HepG2 (cell line): Measurements from ENCODE around the gene MYO7B. TPM values are rescaled to one million over a fixed set of nuclear protein-coding genes. Genes with fewer than 3 reads are reported as not detected.
A peak's percentile ranks its signal among the peaks of the same experiment; 100 is the strongest.

Source experiments
- ATAC-seq: fragments of 200-7000 bp; cut with Tn5 transposase; 3 replicates; pipeline ENCODE4 v1.9.1; 2020; ENCODE audit warnings: mild to moderate bottlenecking, moderate library complexity
- BruUV-seq: library from RNA; stranded (reverse); fragments of 400-500 nt; replicated peaks from 2 replicates; lab custom pipeline; 2021; lab: Mats Ljungman, UMichigan
- CTCF ChIA-PET: fragments of 300-600 bp; formaldehyde crosslinking; extraction: SDS; loops from one replicate; lab custom pipeline; 2021; ENCODE audit warnings: low total read pairs, inconsistent platforms, low intra/inter-chr PET ratio; lab: Yijun Ruan, JAX
- POLR2A ChIA-PET: fragments of 350-600 bp; sonication (Branson Sonifier 250); formaldehyde crosslinking; loops from one replicate; lab custom pipeline; 2020; ENCODE audit warnings: antibody characterized with exemption, inconsistent platforms; lab: Yijun Ruan, JAX
- DNase-seq: peaks from one replicate; pipeline ENCODE4 v3.0.0-alpha.2; 2015; ENCODE audit warnings: low spot score
- FAIRE-seq: peaks from 3 replicates; lab custom pipeline; 2011; peaks lifted over from hg19 to GRCh38; lab: Jason Lieb, UNC
- H2AFZ ChIP-seq: one replicate; pipeline ENCODE4 v1.6.1; 2011; ENCODE audit warnings: low read length, inconsistent platforms
- H3K27ac ChIP-seq: fragments of 300-600 bp; 3 replicates; pipeline ENCODE4 v1.8.0; 2011; ENCODE audit warnings: mixed run types, mild to moderate bottlenecking, mixed read lengths, low read length, inconsistent platforms; ENCODE audit not compliant: insufficient read depth; ENCODE audit errors: extremely low read length
- H3K27me3 ChIP-seq, 2 experiments: fragments of 200-600 bp in 1 of 2; 2 replicates in 1 of 2; 3 replicates in 1 of 2; pipeline versions ENCODE4 v1.6.0 to v1.8.0; 2011; ENCODE audit warnings: low read length in 2 of 2, mild to moderate bottlenecking in 2 of 2, moderate library complexity in 2 of 2, inconsistent platforms in 1 of 2; ENCODE audit not compliant: insufficient read depth in 2 of 2, control insufficient read depth in 1 of 2
- H3K36me3 ChIP-seq, 2 experiments: fragments of 200-600 bp in 1 of 2; replicated peaks in 1 of 2; 2 replicates in 1 of 2; 3 replicates in 1 of 2; pipeline versions ENCODE4 v1.5.1 to v1.8.0; 2011; ENCODE audit warnings: low read length in 2 of 2, inconsistent platforms in 1 of 2; ENCODE audit not compliant: insufficient read depth in 2 of 2, control insufficient read depth in 1 of 2
- H3K4me1 ChIP-seq: 2 replicates; pipeline ENCODE4 v1.5.1; 2012; ENCODE audit warnings: low read length, inconsistent platforms; ENCODE audit not compliant: insufficient read depth
- H3K4me2 ChIP-seq: 2 replicates; pipeline ENCODE4 v1.6.0; 2011; ENCODE audit warnings: low read depth, low read length, inconsistent platforms
- H3K4me3 ChIP-seq, 3 experiments: fragments of 200-600 bp in 1 of 3; sonication (generic), shearing (Covaris generic) in 1 of 3; replicated peaks in 1 of 3; 2 replicates each; pipeline ENCODE4 v1.5.1; 2011 to 2016; ENCODE audit warnings: low read length in 3 of 3, inconsistent platforms in 2 of 3, low read depth in 2 of 3, mild to moderate bottlenecking in 2 of 3, control low read depth in 1 of 3, mixed read lengths in 1 of 3; ENCODE audit not compliant: insufficient read depth in 1 of 3
- H3K79me2 ChIP-seq: one replicate; pipeline ENCODE4 v1.6.1; 2011; ENCODE audit warnings: low read length, inconsistent platforms; ENCODE audit not compliant: insufficient read depth
- H3K9ac ChIP-seq: 2 replicates; pipeline ENCODE4 v1.6.0; 2011; ENCODE audit warnings: mild to moderate bottlenecking, low read depth, low read length, inconsistent platforms; ENCODE audit not compliant: insufficient read depth
- H3K9me3 ChIP-seq: 2 replicates; pipeline ENCODE4 v1.5.1; 2012; ENCODE audit warnings: mild to moderate bottlenecking, low read length
- H4K20me1 ChIP-seq: 2 replicates; pipeline ENCODE4 v1.6.0; 2011; ENCODE audit warnings: inconsistent platforms, mild to moderate bottlenecking, low read length, moderate library complexity; ENCODE audit not compliant: insufficient read depth
- ARHGAP35 ChIP-seq: sonication (generic); formaldehyde crosslinking; IDR thresholded peaks from 2 replicates; pipeline ENCODE4 v1.9.0; 2022; ENCODE audit warnings: mild to moderate bottlenecking, inconsistent platforms, moderate library complexity, missing genetic modification reagents, borderline replicate concordance
- ATAD3A ChIP-seq: sonication (generic); formaldehyde crosslinking; IDR thresholded peaks from 2 replicates; pipeline ENCODE4 v1.4.0; 2020; ENCODE audit warnings: missing genetic modification reagents
- CTCF ChIP-seq: sonication (generic); formaldehyde crosslinking; IDR thresholded peaks from 2 replicates; pipeline ENCODE4 v1.5.0; 2020; ENCODE audit warnings: mild to moderate bottlenecking, missing genetic modification reagents, moderate library complexity
- ERF ChIP-seq: IDR thresholded peaks from 2 replicates; pipeline ENCODE4 v1.6.1; 2018; ENCODE audit warnings: missing biosample characterization, missing genetic modification reagents
- GMEB2 ChIP-seq: IDR thresholded peaks from 2 replicates; pipeline ENCODE4 v1.6.1; 2016; ENCODE audit warnings: missing biosample characterization, missing genetic modification reagents, low read depth
- MEIS2 ChIP-seq: sonication (generic); formaldehyde crosslinking; IDR thresholded peaks from 2 replicates; pipeline ENCODE4 v1.9.0; 2021; ENCODE audit warnings: mild to moderate bottlenecking, missing genetic modification reagents
- PRMT3 ChIP-seq: sonication (generic); formaldehyde crosslinking; IDR thresholded peaks from 2 replicates; pipeline ENCODE4 v1.8.1; 2022; ENCODE audit warnings: low read depth, mild to moderate bottlenecking, moderate library complexity, missing genetic modification reagents, borderline replicate concordance
- TEAD3 ChIP-seq: optimal IDR thresholded peaks from 2 replicates; pipeline ENCODE3; 2016; ENCODE audit warnings: borderline replicate concordance
- ZFP91 ChIP-seq: sonication (generic); formaldehyde crosslinking; IDR thresholded peaks from 2 replicates; pipeline ENCODE4 v1.9.0; 2022; ENCODE audit warnings: missing genetic modification reagents, mild to moderate bottlenecking, borderline replicate concordance
- ZFX ChIP-seq: sonication (generic); formaldehyde crosslinking; IDR thresholded peaks from 2 replicates; pipeline ENCODE4 v1.4.0; 2020; ENCODE audit warnings: mild to moderate bottlenecking, low read depth, missing genetic modification reagents, moderate library complexity
- ZNF646 ChIP-seq: sonication (generic); formaldehyde crosslinking; IDR thresholded peaks from 2 replicates; pipeline ENCODE4 v1.9.0; 2021; ENCODE audit warnings: mild to moderate bottlenecking, missing genetic modification reagents
- WGBS: methylation state at CpG from one replicate; pipeline ENCODE4 v1.1.6; 2017; ENCODE audit warnings: low lambda C conversion rate; 5-methylcytosine and 5-hydroxymethylcytosine counted together
- in situ Hi-C: cut with HindIII; loops from 2 replicates; pipeline ENCODE4 v1.10.0; 2017; ENCODE audit warnings: low pct_unique_long_range_greater_than_20kb; ENCODE audit not compliant: extremely low pct_ligation_motif_present
- intact Hi-C: fragments of 100-400 bp; cut with micrococcal nuclease; formaldehyde crosslinking; loops from one replicate; pipeline ENCODE4 v1.10.0; 2022; ENCODE audit not compliant: unreplicated experiment
- polyA plus RNA-seq, 8 experiments: library from polyadenylated mRNA; depleted of rRNA in 3 of 8; stranded (reverse) in 7 of 8; unstranded in 1 of 8; fragments of >200 nt; fragmentation: Illumina TruSeq in 4 of 8; extraction: Trizol in 4 of 8; gene quantifications; 2 replicates each; pipeline versions ENCODE4 v1.2.1 to v1.2.3, GENCODE V29; 2011 to 2016; ENCODE audit warnings: low read depth in 4 of 8, missing spikeins in 1 of 8, mixed read lengths in 1 of 8; ENCODE audit not compliant: insufficient read depth in 1 of 8
- total RNA-seq, 5 experiments: library from RNA; depleted of rRNA; stranded (reverse); fragments of >200 nt; fragmentation: Illumina TruSeq; extraction: Trizol; gene quantifications; 2 replicates each; pipeline ENCODE4 v1.2.3, GENCODE V29; 2016; ENCODE audit warnings: low read depth in 1 of 5

MYO7B gene
- total and polyA plus RNA-seq, 2 of the 13 experiments (the other 11 are each of a cell fraction or from before 2014, with no cell fraction given) = not detected

GRCh38 chr2:127528487-127528886 is 7.0 kb upstream of the MYO7B start:
- peaks cover 5% of the 10 kb centered on the region for H3K9me3 ChIP-seq
- no peak for ATAC-seq
- peak overlapping the region; percentile 96 for H3K4me2 ChIP-seq
- peak overlapping the region; percentile 99 for H2AFZ ChIP-seq
- peaks cover 0 to 7% of the 10 kb centered on the region in 2 experiments; a peak in 4 of 5 replicates for H3K36me3 ChIP-seq
- no peak overlapping the region for H3K27ac ChIP-seq
- peaks cover 2 to 14% of the 10 kb centered on the region in 2 experiments; a peak in 4 of 5 replicates for H3K27me3 ChIP-seq
- H3K79me2 ChIP-seq = peaks cover 26% of the 10 kb centered on the region
- H3K9ac ChIP-seq = peak overlapping the region; percentile 95; the same call in 1 of the 2 replicates
- FAIRE-seq = no peak
- intact Hi-C loops (no loop called here), in situ Hi-C loops (no loop called here)
- CTCF ChIA-PET = interaction anchor here (1.2 kb wide), 1 partner anchor 204 kb away, joined by 3 read pairs; no protein-coding TSS in a partner anchor
- no peak for DNase-seq
- H4K20me1 ChIP-seq = no peaks in the 10 kb centered on the region
- BruUV-seq = no TSS peak
- POLR2A ChIA-PET = interaction anchor here (0.6 to 0.7 kb wide), 2 partner anchors 18 to 19 kb away, joined by 3 read pairs; no protein-coding TSS in a partner anchor
- 19% methylated on average over 4 of the region's 4 CpGs for WGBS
- H3K4me3 ChIP-seq = peak overlapping the region; percentile 91 to 93 (median 92)
- H3K4me1 ChIP-seq = peaks cover 40% of the 10 kb centered on the region
- TF ChIP-seq ARHGAP35 (CRISPR knock-in tag) (no peak), ZNF646 (CRISPR knock-in tag) (0 out of 2 replicates have a peak, but pooled peaks have one; percentile 6), ATAD3A (CRISPR knock-in tag) (no peak), MEIS2 (CRISPR knock-in tag) (no peak), TEAD3 (peak; percentile 25), ZFX (CRISPR knock-in tag) (0 out of 2 replicates have a peak, but pooled peaks have one; percentile 16), ERF (CRISPR knock-in tag) (no peak), PRMT3 (CRISPR knock-in tag) (no peak), GMEB2 (0 out of 2 replicates have a peak, but pooled peaks have one; percentile 11), CTCF (CRISPR knock-in tag) (peak; percentile 24; the same call in 1 of the 2 replicates), ZFP91 (0 out of 2 replicates have a peak, but pooled peaks have one; percentile 21)
